Measurements from ENCODE around the gene RGS3.

Gene RGS3

GRCh38 chr9:113509463-113509862 is 45.9 kb downstream of the RGS3 start:
- DNase-seq (ENCODE audit: insufficient read length, low spot score) (no peak), FAIRE-seq (no peak)

GRCh38 chr9:113511047-113511521 is 47.6 kb downstream of the RGS3 start:
- DNase-seq (ENCODE audit: insufficient read length, low spot score) (no peak), FAIRE-seq (no peak)

GRCh38 chr9:113511856-113512761 is 48.6 kb downstream of the RGS3 start:
- DNase-seq (ENCODE audit: insufficient read length, low spot score) = peak; percentile 45
- peak; percentile 98 for FAIRE-seq

- no peak for FAIRE-seq
Observed at GRCh38 chr9:113513111-113513510, 49.6 kb downstream of the RGS3 start.

GRCh38 chr9:113513536-113513935 is 50.0 kb downstream of the RGS3 start:
- FAIRE-seq (no peak), DNase-seq (ENCODE audit: insufficient read length, low spot score) (no peak)

More at GRCh38 chr9:113513111-113513510, 49.6 kb downstream of the RGS3 start:
- no peak for DNase-seq (ENCODE audit: insufficient read length, low spot score)

- FAIRE-seq (no peak), DNase-seq (ENCODE audit: insufficient read length, low spot score) (no peak)
Observed at GRCh38 chr9:113514061-113514460, 50.5 kb downstream of the RGS3 start.

- FAIRE-seq (peak; percentile 14), DNase-seq (ENCODE audit: insufficient read length, low spot score) (no peak)
Observed at GRCh38 chr9:113514748-113515147, 51.2 kb downstream of the RGS3 start.

GRCh38 chr9:113515862-113516261 is 52.3 kb downstream of the RGS3 start:
- FAIRE-seq (no peak), DNase-seq (ENCODE audit: insufficient read length, low spot score) (no peak)

GRCh38 chr9:113516840-113517577 is 53.5 kb downstream of the RGS3 start:
- DNase-seq (ENCODE audit: insufficient read length, low spot score) (peak; percentile 62), FAIRE-seq (peak; percentile 100)

GRCh38 chr9:113519426-113520108 is 56.0 kb downstream of the RGS3 start:
- DNase-seq (ENCODE audit: insufficient read length, low spot score) = no peak
- no peak for FAIRE-seq

GRCh38 chr9:113520109-113520642 is 56.6 kb downstream of the RGS3 start:
- no peak for DNase-seq (ENCODE audit: insufficient read length, low spot score)
- peak; percentile 86 for FAIRE-seq

- FAIRE-seq = peak; percentile 28
- DNase-seq (ENCODE audit: insufficient read length, low spot score) = no peak
Observed at GRCh38 chr9:113521693-113522255, 58.2 kb downstream of the RGS3 start.

GRCh38 chr9:113522419-113522818 is 58.9 kb downstream of the RGS3 start:
- FAIRE-seq (no peak), DNase-seq (ENCODE audit: insufficient read length, low spot score) (no peak)

- FAIRE-seq (no peak), DNase-seq (ENCODE audit: insufficient read length, low spot score) (no peak)
Observed at GRCh38 chr9:113522858-113523257, 59.3 kb downstream of the RGS3 start.

GRCh38 chr9:113523421-113524141 is 60.1 kb downstream of the RGS3 start:
- FAIRE-seq (peak; percentile 99), DNase-seq (ENCODE audit: insufficient read length, low spot score) (peak; percentile 45)

- FAIRE-seq (peak; percentile 33), DNase-seq (ENCODE audit: insufficient read length, low spot score) (no peak)
Observed at GRCh38 chr9:113524468-113524867, 60.9 kb downstream of the RGS3 start.

- no peak for DNase-seq (ENCODE audit: insufficient read length, low spot score)
- FAIRE-seq = no peak
Observed at GRCh38 chr9:113525205-113525604, 61.7 kb downstream of the RGS3 start.

GRCh38 chr9:113525831-113526230 is 62.3 kb downstream of the RGS3 start:
- FAIRE-seq = no peak
- DNase-seq (ENCODE audit: insufficient read length, low spot score) = no peak

GRCh38 chr9:113526231-113526746 is 62.8 kb downstream of the RGS3 start:
- no peak for DNase-seq (ENCODE audit: insufficient read length, low spot score)
- no peak for FAIRE-seq

- FAIRE-seq (no peak), DNase-seq (ENCODE audit: insufficient read length, low spot score) (no peak)
Observed at GRCh38 chr9:113526841-113527240, 63.3 kb downstream of the RGS3 start.

All from GM19239 (cell line).